Right atrium auricular region (tissue), 2 donors: ENCODE data around the gene ZNF189. TPM values are rescaled to one million over a fixed set of nuclear protein-coding genes. Genes with fewer than 3 reads are reported as not detected.

Experiments used
- DNase-seq: peaks from one replicate; pipeline ENCODE4 v3.0.0-alpha.2; 2019; ENCODE audit warnings: low spot score
- H3K27ac ChIP-seq, 2 donors: fragments of 200-600 bp; sonication (generic); 1 replicate in 1 of 2; 2 replicates in 1 of 2; pipeline ENCODE4 v1.5.1; 2016 to 2019
- H3K27me3 ChIP-seq, 2 donors: fragments of 200-600 bp; sonication (generic); one replicate each; pipeline versions ENCODE4 v1.5.1 to v1.6.0; 2017 to 2019
- H3K36me3 ChIP-seq: fragments of 200-600 bp; sonication (generic); one replicate; pipeline ENCODE4 v1.5.1; 2016
- H3K4me1 ChIP-seq, 2 donors: fragments of 200-600 bp; sonication (generic); one replicate each; pipeline versions ENCODE4 v1.5.1 to v1.6.0; 2017 to 2019
- H3K4me3 ChIP-seq, 2 donors: fragments of 200-600 bp; sonication (generic); 1 replicate in 1 of 2; 2 replicates in 1 of 2; pipeline ENCODE4 v1.5.1; 2017 to 2019; ENCODE audit warnings: mild to moderate bottlenecking in 1 of 2, moderate library complexity in 1 of 2
- H3K9me3 ChIP-seq, 2 donors: fragments of 200-600 bp; sonication (generic); one replicate each; pipeline ENCODE4 v1.5.1; 2019
- total RNA-seq, 2 donors: library from RNA; depleted of rRNA; stranded (reverse); fragments of >200 nt; gene quantifications; one replicate each; pipeline ENCODE4 v1.1.0, GENCODE V29; 2016
- TF ChIP-seq, protein P1 (sequence below), 2 donors: fragments of 200-600 bp; sonication (generic); IDR thresholded peaks; one replicate each; pipeline ENCODE4 v1.5.1; 2019; ENCODE audit warnings: antibody characterized with exemption in 2 of 2

ZNF189 gene
- total RNA-seq, 2 donors from 2014 or later, result 20.2 to 22.1 TPM

DNA sequence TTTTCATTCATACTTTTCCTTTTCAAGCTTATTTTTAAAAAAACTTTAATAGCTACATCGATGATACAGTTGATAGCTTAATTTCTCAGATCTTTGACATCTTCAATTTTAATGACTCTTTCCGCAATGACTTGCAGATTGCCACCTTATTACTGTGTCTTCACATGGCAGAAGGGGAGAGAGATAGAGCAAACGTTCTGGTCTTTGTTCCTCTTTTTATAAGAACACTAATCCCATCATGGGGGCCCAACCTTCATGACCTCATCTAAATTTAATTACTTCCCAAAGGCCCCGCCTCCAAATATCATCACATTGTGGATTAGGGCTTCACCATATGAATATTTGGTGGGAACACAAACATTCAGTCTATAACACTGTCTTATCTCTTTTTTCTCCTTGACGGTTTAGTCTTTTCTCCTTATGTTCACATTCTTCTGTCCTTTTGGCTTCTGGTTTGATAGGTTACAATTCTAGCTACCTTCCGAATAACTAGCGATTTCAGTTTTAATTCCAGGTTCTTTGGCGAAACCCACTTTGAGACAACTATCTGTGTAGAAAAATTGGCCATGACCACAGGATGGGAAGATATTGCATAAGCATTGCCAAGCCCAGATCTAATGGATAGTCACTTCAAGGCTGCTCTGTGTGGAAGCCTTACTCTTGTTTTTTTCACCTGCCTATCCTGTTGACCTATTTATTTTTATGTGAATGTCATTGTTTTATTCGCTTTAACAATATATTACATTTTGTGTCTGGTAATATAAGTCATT is 5.0 kb downstream of the ZNF189 start:
- H3K36me3 ChIP-seq, result peaks cover 86% of the 10 kb centered on the region
- H3K27me3 ChIP-seq, result no peaks in the 10 kb centered on the region
- H3K27ac ChIP-seq, result no peak overlapping the region
- H3K4me1 ChIP-seq, result peaks cover 0 to 18% of the 10 kb centered on the region in 2 donors
- no peak overlapping the region for H3K4me3 ChIP-seq
- TF ChIP-seq, protein P1, sequence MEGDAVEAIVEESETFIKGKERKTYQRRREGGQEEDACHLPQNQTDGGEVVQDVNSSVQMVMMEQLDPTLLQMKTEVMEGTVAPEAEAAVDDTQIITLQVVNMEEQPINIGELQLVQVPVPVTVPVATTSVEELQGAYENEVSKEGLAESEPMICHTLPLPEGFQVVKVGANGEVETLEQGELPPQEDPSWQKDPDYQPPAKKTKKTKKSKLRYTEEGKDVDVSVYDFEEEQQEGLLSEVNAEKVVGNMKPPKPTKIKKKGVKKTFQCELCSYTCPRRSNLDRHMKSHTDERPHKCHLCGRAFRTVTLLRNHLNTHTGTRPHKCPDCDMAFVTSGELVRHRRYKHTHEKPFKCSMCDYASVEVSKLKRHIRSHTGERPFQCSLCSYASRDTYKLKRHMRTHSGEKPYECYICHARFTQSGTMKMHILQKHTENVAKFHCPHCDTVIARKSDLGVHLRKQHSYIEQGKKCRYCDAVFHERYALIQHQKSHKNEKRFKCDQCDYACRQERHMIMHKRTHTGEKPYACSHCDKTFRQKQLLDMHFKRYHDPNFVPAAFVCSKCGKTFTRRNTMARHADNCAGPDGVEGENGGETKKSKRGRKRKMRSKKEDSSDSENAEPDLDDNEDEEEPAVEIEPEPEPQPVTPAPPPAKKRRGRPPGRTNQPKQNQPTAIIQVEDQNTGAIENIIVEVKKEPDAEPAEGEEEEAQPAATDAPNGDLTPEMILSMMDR (IDR thresholded peaks at IDR 0.05), result no peak
- no peak for DNase-seq
- H3K9me3 ChIP-seq, result peaks cover 21 to 63% of the 10 kb centered on the region in 2 donors

DNA sequence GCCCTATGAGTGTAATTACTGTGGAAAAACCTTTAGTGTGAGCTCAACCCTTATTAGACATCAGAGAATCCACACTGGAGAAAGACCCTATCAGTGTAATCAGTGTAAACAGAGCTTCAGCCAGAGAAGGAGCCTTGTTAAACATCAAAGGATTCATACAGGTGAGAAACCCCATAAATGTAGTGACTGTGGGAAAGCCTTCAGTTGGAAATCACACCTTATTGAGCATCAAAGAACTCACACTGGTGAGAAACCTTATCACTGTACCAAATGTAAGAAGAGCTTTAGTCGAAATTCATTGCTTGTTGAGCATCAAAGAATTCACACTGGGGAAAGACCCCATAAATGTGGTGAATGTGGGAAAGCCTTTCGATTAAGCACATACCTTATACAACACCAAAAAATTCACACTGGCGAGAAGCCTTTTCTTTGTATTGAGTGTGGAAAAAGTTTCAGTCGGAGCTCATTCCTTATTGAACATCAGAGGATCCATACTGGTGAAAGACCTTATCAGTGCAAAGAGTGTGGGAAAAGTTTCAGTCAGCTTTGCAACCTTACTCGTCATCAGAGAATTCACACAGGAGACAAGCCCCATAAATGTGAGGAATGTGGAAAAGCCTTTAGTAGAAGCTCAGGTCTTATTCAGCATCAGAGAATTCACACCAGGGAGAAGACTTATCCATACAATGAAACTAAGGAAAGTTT is 9.9 kb downstream of the ZNF189 start:
- Histone ChIP-seq H3K36me3 (peaks cover 65% of the 10 kb centered on the region), H3K27me3 (no peaks in the 10 kb centered on the region), H3K9me3 (peaks cover 41 to 100% of the 10 kb centered on the region in 2 donors), H3K4me3 (no peak overlapping the region), H3K4me1 (no peaks in the 10 kb centered on the region), H3K27ac (no peak overlapping the region)
- DNase-seq, result no peak
- TF ChIP-seq, protein P1 (IDR thresholded peaks at IDR 0.05), result no peak

DNA sequence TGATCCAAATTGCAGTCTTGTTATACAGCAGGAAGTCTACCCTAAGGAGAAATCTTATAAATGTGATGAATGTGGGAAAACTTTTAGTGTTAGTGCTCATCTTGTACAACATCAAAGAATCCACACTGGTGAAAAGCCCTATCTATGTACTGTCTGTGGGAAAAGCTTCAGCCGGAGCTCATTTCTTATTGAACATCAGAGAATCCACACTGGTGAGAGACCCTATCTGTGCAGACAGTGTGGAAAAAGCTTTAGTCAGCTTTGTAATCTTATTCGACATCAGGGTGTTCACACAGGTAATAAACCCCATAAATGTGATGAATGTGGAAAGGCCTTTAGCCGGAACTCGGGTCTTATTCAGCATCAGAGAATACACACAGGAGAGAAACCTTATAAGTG is 10.4 kb downstream of the ZNF189 start:
- H3K36me3 ChIP-seq, result peaks cover 60% of the 10 kb centered on the region
- no peak for DNase-seq
- H3K27ac ChIP-seq, result no peak overlapping the region
- TF ChIP-seq, protein P1 (IDR thresholded peaks at IDR 0.05), result no peak
- H3K4me3 ChIP-seq, result no peak overlapping the region
- H3K9me3 ChIP-seq, result peaks cover 41 to 100% of the 10 kb centered on the region in 2 donors
- H3K4me1 ChIP-seq, result no peaks in the 10 kb centered on the region
- no peaks in the 10 kb centered on the region for H3K27me3 ChIP-seq

DNA sequence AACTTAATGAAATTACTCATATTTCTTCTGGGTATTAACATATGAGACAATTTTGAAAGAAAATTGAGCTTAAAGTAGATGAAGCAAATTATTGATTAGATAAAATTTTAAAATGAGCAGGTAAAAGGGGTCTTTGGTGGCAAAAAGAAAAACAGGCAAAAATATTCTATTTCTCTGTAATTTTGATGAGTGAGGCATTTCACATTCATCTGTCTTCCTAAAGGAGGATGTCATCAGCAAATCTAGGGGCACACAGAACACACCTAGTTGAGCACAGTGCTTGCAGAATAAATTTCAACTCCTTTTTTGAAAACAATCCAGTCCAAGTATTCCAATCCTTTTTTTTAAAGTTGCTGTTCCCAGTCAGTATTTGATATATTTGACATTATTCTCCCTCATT is 16.2 kb downstream of the ZNF189 start:
- no peaks in the 10 kb centered on the region for H3K4me1 ChIP-seq
- TF ChIP-seq, protein P1 (IDR thresholded peaks at IDR 0.05), result no peak
- H3K4me3 ChIP-seq, result no peak overlapping the region
- no peak for DNase-seq
- H3K9me3 ChIP-seq, result peaks cover 12 to 64% of the 10 kb centered on the region in 2 donors
- H3K27me3 ChIP-seq, result no peaks in the 10 kb centered on the region
- peaks cover 2% of the 10 kb centered on the region for H3K36me3 ChIP-seq
- H3K27ac ChIP-seq, result no peak overlapping the region

DNA sequence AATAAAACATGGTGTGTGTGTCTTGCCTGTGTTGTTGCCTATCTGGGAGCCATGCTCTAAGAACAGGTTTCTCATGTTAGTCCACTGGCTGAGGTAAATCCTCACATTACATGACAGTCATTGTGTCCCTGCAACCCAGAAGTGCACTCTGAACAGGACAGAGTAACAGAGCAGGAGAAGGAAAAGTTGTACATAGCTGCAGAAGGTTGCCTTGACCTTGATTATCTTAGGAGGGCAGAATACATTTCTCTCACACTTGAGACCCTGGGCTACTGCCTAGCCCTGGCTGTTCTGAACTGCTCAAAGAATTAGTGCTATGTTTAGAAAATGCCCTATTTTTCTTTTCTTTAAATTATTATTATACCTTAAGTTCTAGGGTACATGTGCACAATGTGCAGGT is 16.9 kb downstream of the ZNF189 start:
- Histone ChIP-seq H3K36me3 (no peaks in the 10 kb centered on the region), H3K9me3 (peaks cover 7 to 56% of the 10 kb centered on the region in 2 donors), H3K27ac (no peak overlapping the region), H3K4me1 (no peaks in the 10 kb centered on the region), H3K27me3 (no peaks in the 10 kb centered on the region), H3K4me3 (no peak overlapping the region)
- DNase-seq, result no peak
- TF ChIP-seq, protein P1 (IDR thresholded peaks at IDR 0.05), result no peak
